RWPE2 (cell line): Measurements from ENCODE around the gene SORCS3.

Source experiments
- ATAC-seq: fragments of 200-7000 bp; cut with Tn5 transposase; 3 replicates; pipeline ENCODE4 v1.9.1; 2021; ENCODE audit warnings: low read depth
- DNase-seq: peaks from one replicate; pipeline ENCODE4 v3.0.0-alpha.2; 2020; ENCODE audit warnings: low spot score
- H3K27ac ChIP-seq: fragments of 450-650 bp; 2 replicates; pipeline ENCODE4 v1.5.1; 2017; ENCODE audit warnings: mild to moderate bottlenecking; ENCODE audit not compliant: poor library complexity, severe bottlenecking
- H3K27me3 ChIP-seq: fragments of 250-450 bp; sonication (Bioruptor Pico); 2 replicates; pipeline ENCODE4 v1.5.1; 2021; ENCODE audit warnings: mild to moderate bottlenecking, moderate library complexity; ENCODE audit not compliant: insufficient read depth, poor library complexity, severe bottlenecking
- H3K36me3 ChIP-seq: fragments of 250-450 bp; sonication (Bioruptor Pico); 2 replicates; pipeline ENCODE4 v1.5.1; 2020; ENCODE audit warnings: low read depth, mild to moderate bottlenecking, moderate library complexity
- H3K4me1 ChIP-seq: fragments of 250-450 bp; sonication (Bioruptor Pico); 2 replicates; pipeline ENCODE4 v1.5.1; 2021; ENCODE audit warnings: mild to moderate bottlenecking, moderate library complexity; ENCODE audit not compliant: insufficient read depth, poor library complexity, severe bottlenecking
- H3K4me3 ChIP-seq: fragments of 250-450 bp; sonication (Bioruptor Pico); 2 replicates; pipeline ENCODE4 v1.5.1; 2021; ENCODE audit warnings: mild to moderate bottlenecking, moderate library complexity; ENCODE audit not compliant: severe bottlenecking
- H3K9me3 ChIP-seq: fragments of 250-450 bp; sonication (Bioruptor Pico); 2 replicates; pipeline ENCODE4 v1.5.1; 2021; ENCODE audit warnings: mild to moderate bottlenecking, moderate library complexity; ENCODE audit not compliant: severe bottlenecking
- CTCF ChIP-seq: fragments of 450-650 bp; IDR thresholded peaks from one replicate; pipeline ENCODE4 v1.5.1; 2017; ENCODE audit warnings: mild to moderate bottlenecking, moderate library complexity; ENCODE audit not compliant: poor library complexity, severe bottlenecking

SORCS3 gene

GRCh38 chr10:104925232-104925851 is 284.3 kb downstream of the SORCS3 start:
- Histone ChIP-seq H3K27me3 (no peaks in the 10 kb centered on the region), H3K36me3 (no peaks in the 10 kb centered on the region), H3K27ac (no peak overlapping the region), H3K4me1 (no peaks in the 10 kb centered on the region), H3K4me3 (no peak overlapping the region), H3K9me3 (no peaks in the 10 kb centered on the region)
- peak; percentile 58; the same call in 1 of the 3 replicates for ATAC-seq
- peak; percentile 66 for TF ChIP-seq CTCF
- no peak for DNase-seq

- no peaks in the 10 kb centered on the region for H3K4me1 ChIP-seq
- H3K27ac ChIP-seq: no peak overlapping the region
- no peak for ATAC-seq
- no peaks in the 10 kb centered on the region for H3K36me3 ChIP-seq
- no peak for DNase-seq
- no peaks in the 10 kb centered on the region for H3K27me3 ChIP-seq
- H3K9me3 ChIP-seq: no peaks in the 10 kb centered on the region
- TF ChIP-seq CTCF: no peak
- H3K4me3 ChIP-seq: no peak overlapping the region
Measured at GRCh38 chr10:104928734-104929133, 287.6 kb downstream of the SORCS3 start.

- Histone ChIP-seq H3K4me3 (no peak overlapping the region), H3K4me1 (no peaks in the 10 kb centered on the region), H3K27me3 (no peaks in the 10 kb centered on the region), H3K36me3 (no peaks in the 10 kb centered on the region), H3K27ac (no peak overlapping the region), H3K9me3 (no peaks in the 10 kb centered on the region)
- ATAC-seq (no peak), DNase-seq (no peak)
- TF ChIP-seq CTCF: no peak
Measured at GRCh38 chr10:104931612-104932134, 290.6 kb downstream of the SORCS3 start.

GRCh38 chr10:104935656-104936055 is 294.6 kb downstream of the SORCS3 start:
- Histone ChIP-seq H3K9me3 (no peaks in the 10 kb centered on the region), H3K27ac (no peak overlapping the region), H3K27me3 (no peaks in the 10 kb centered on the region), H3K4me1 (peaks cover 4% of the 10 kb centered on the region), H3K36me3 (no peaks in the 10 kb centered on the region), H3K4me3 (no peak overlapping the region)
- TF ChIP-seq CTCF: no peak
- DNase-seq: no peak
- no peak for ATAC-seq

- no peaks in the 10 kb centered on the region for H3K9me3 ChIP-seq
- DNase-seq: peak; percentile 75
Measured at GRCh38 chr10:104937567-104937966, 296.5 kb downstream of the SORCS3 start.

More at GRCh38 chr10:104937567-104937966, 296.5 kb downstream of the SORCS3 start:
- peak overlapping the region; percentile 48 for H3K27ac ChIP-seq
- no peaks in the 10 kb centered on the region for H3K27me3 ChIP-seq
- no peak overlapping the region for H3K4me3 ChIP-seq
- H3K36me3 ChIP-seq: no peaks in the 10 kb centered on the region
- TF ChIP-seq CTCF: no peak
- peak; percentile 99 for ATAC-seq
- H3K4me1 ChIP-seq: peaks cover 4% of the 10 kb centered on the region
